Measurements from ENCODE around the gene GIPC2. TPM values are rescaled to one million over a fixed set of nuclear protein-coding genes. Genes with fewer than 3 reads are reported as not detected.

The GIPC2 gene
- total and polyA plus RNA-seq, 10 of the 15 experiments (the other 5 are each of a cell fraction or from before 2014, with no cell fraction given), result 0.03 to 0.23 (median 0.06) TPM; not detected in 2

DNA sequence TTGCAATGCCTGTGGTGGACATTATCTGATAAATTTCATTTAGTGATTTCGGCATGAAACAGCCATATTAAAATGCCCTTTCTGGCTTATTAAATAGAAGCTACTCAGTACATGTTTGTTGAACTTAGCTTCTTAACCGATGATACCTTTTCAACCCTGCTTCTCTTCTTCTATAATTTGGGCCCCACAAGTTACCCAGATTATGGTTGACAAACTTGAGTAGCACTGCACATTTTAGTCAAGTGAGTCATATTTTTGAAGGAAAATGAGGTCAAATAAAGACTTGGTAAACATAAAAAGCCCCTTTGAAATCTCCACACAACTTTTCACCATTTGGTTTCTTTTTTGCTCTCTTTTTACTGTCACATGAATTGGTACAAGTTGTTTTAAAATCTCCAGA is 33.8 kb downstream of the GIPC2 start:
- ATAC-seq (no peak), DNase-seq (ENCODE audit: low read depth, low spot score) (no peak), FAIRE-seq (no peak)
- no peaks in the 10 kb centered on the region; the same call in 2 of the 3 replicates for H3K9me3 ChIP-seq (replicated peaks; ENCODE audit: control insufficient read depth, insufficient read depth, low read length)
- ChIA-PET SMC1A (ENCODE audit: uncharacterized antibody, unreplicated experiment) (interaction anchor here (0.9 kb wide), 1 partner anchor 84 kb away, joined by 3 read pairs; no protein-coding TSS in a partner anchor), POLR2A (no interaction called here), CTCF (no interaction called here), RAD21 (ENCODE audit: unreplicated experiment) (no interaction called here)
- intact Hi-C loops (cut with micrococcal nuclease; ENCODE audit: unreplicated experiment), result no loop called here
- in situ Hi-C loops (cut with MboI), result no loop called here
- no peak overlapping the region; the same call in 1 of the 2 replicates for H2AFZ ChIP-seq (ENCODE audit: control insufficient read depth, low read depth, low read length)
- H3K4me2 ChIP-seq (ENCODE audit: control insufficient read depth, insufficient read depth), result no peak overlapping the region
- no peak overlapping the region for H3K9ac ChIP-seq (ENCODE audit: control insufficient read depth, insufficient read depth, low read length)
- H4K20me1 ChIP-seq (ENCODE audit: control insufficient read depth, insufficient read depth), result no peaks in the 10 kb centered on the region
- WGBS (ENCODE audit: insufficient coverage, insufficient replicate concordance, low lambda C conversion rate, missing lambda C conversion rate), result 83% methylated on average over 2 of the region's 2 CpGs
- H3K4me3 ChIP-seq, result no peak overlapping the region
- no peaks in the 10 kb centered on the region for H3K36me3 ChIP-seq (ENCODE audit: control insufficient read depth in 2 of 2, insufficient read depth in 2 of 2, low read length in 1 of 2)
- TF ChIP-seq TCF3 (IDR thresholded peaks at IDR 0.05; ENCODE audit: borderline replicate concordance, insufficient read depth, low read depth, low read length) (no peak), SUPT20H (IDR thresholded peaks at IDR 0.05; ENCODE audit: borderline replicate concordance, control insufficient read depth, low read depth, low read length) (no peak), MTA2 (IDR thresholded peaks at IDR 0.05; ENCODE audit: low read depth) (no peak)
- BruUV-seq (replicated peaks), result no TSS peak
- no peaks in the 10 kb centered on the region for H3K79me2 ChIP-seq (ENCODE audit: control insufficient read depth, insufficient read depth, low read length)
- H3K27ac ChIP-seq (ENCODE audit: control insufficient read depth, insufficient read depth), result no peak overlapping the region
- H3K4me1 ChIP-seq (ENCODE audit: control insufficient read depth, insufficient read depth, low read length), result peaks cover 7% of the 10 kb centered on the region; the same call in 1 of the 2 replicates
- H3K27me3 ChIP-seq (replicated peaks in 1 of 2; ENCODE audit: control insufficient read depth in 2 of 2, insufficient read depth in 2 of 2, low read length in 1 of 2), result no peaks in the 10 kb centered on the region

DNA sequence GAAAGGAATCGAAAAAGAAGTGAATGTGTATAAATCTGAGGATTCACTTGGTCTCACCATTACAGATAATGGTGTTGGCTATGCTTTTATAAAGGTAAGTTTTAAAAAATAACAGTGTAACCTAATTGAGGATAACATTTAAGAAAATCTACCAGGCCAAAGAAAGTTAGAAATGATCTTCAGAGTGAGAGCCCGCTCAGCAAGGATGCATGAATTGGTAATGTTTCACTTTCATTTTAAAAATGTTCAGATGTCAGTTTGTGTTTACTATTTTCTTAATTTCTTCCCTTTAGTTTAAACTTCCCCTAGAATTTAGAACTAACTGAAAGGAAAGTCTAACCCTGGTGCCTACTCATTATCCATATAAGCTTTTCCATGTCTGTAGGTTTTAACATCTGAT is 35.0 kb downstream of the GIPC2 start:
- H3K4me2 ChIP-seq (ENCODE audit: control insufficient read depth, insufficient read depth), result peak overlapping the region; percentile 53
- H3K36me3 ChIP-seq (ENCODE audit: control insufficient read depth in 2 of 2, insufficient read depth in 2 of 2, low read length in 1 of 2), result no peaks in the 10 kb centered on the region
- WGBS (ENCODE audit: insufficient coverage, insufficient replicate concordance, low lambda C conversion rate, missing lambda C conversion rate), result 89% methylated on average over 2 of the region's 2 CpGs
- FAIRE-seq, result peak; percentile 7
- H3K4me3 ChIP-seq, result peak overlapping the region; percentile 23; the same call in 1 of the 2 replicates
- no TSS peak for BruUV-seq (replicated peaks)
- intact Hi-C loops (cut with micrococcal nuclease; ENCODE audit: unreplicated experiment) (no loop called here), in situ Hi-C loops (cut with MboI) (no loop called here)
- ATAC-seq, result peak; percentile 47; the same call in 2 of the 3 replicates
- no peaks in the 10 kb centered on the region for H3K27me3 ChIP-seq (replicated peaks in 1 of 2; ENCODE audit: control insufficient read depth in 2 of 2, insufficient read depth in 2 of 2, low read length in 1 of 2)
- no peak overlapping the region for H3K9ac ChIP-seq (ENCODE audit: control insufficient read depth, insufficient read depth, low read length)
- ChIA-PET POLR2A (no interaction called here), SMC1A (ENCODE audit: uncharacterized antibody, unreplicated experiment) (interaction anchor here (1.1 kb wide), 1 partner anchor 9 kb away, joined by 3 read pairs; no protein-coding TSS in a partner anchor), RAD21 (ENCODE audit: unreplicated experiment) (no interaction called here), CTCF (no interaction called here)
- no peaks in the 10 kb centered on the region for H3K79me2 ChIP-seq (ENCODE audit: control insufficient read depth, insufficient read depth, low read length)
- peaks cover 7% of the 10 kb centered on the region; the same call in 1 of the 2 replicates for H3K4me1 ChIP-seq (ENCODE audit: control insufficient read depth, insufficient read depth, low read length)
- H2AFZ ChIP-seq (ENCODE audit: control insufficient read depth, low read depth, low read length), result peak overlapping the region; percentile 90
- DNase-seq (ENCODE audit: low read depth, low spot score), result no peak
- H3K27ac ChIP-seq (ENCODE audit: control insufficient read depth, insufficient read depth), result no peak overlapping the region
- H4K20me1 ChIP-seq (ENCODE audit: control insufficient read depth, insufficient read depth), result no peaks in the 10 kb centered on the region
- H3K9me3 ChIP-seq (replicated peaks; ENCODE audit: control insufficient read depth, insufficient read depth, low read length), result no peaks in the 10 kb centered on the region; the same call in 1 of the 3 replicates
- TF ChIP-seq ATF7 (IDR thresholded peaks at IDR 0.05; ENCODE audit: low read depth), result no peak
- TF ChIP-seq, protein P1, sequence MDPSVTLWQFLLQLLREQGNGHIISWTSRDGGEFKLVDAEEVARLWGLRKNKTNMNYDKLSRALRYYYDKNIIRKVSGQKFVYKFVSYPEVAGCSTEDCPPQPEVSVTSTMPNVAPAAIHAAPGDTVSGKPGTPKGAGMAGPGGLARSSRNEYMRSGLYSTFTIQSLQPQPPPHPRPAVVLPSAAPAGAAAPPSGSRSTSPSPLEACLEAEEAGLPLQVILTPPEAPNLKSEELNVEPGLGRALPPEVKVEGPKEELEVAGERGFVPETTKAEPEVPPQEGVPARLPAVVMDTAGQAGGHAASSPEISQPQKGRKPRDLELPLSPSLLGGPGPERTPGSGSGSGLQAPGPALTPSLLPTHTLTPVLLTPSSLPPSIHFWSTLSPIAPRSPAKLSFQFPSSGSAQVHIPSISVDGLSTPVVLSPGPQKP (IDR thresholded peaks at IDR 0.05; ENCODE audit: low read depth, low read length), result no peak
- TF ChIP-seq, protein P2, sequence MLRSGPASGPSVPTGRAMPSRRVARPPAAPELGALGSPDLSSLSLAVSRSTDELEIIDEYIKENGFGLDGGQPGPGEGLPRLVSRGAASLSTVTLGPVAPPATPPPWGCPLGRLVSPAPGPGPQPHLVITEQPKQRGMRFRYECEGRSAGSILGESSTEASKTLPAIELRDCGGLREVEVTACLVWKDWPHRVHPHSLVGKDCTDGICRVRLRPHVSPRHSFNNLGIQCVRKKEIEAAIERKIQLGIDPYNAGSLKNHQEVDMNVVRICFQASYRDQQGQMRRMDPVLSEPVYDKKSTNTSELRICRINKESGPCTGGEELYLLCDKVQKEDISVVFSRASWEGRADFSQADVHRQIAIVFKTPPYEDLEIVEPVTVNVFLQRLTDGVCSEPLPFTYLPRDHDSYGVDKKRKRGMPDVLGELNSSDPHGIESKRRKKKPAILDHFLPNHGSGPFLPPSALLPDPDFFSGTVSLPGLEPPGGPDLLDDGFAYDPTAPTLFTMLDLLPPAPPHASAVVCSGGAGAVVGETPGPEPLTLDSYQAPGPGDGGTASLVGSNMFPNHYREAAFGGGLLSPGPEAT (IDR thresholded peaks at IDR 0.05; ENCODE audit: low read depth), result no peak
- no peak for TF ChIP-seq SMAD1 (IDR thresholded peaks at IDR 0.05; ENCODE audit: low read depth, partially characterized antibody)
- TF ChIP-seq, protein P3, sequence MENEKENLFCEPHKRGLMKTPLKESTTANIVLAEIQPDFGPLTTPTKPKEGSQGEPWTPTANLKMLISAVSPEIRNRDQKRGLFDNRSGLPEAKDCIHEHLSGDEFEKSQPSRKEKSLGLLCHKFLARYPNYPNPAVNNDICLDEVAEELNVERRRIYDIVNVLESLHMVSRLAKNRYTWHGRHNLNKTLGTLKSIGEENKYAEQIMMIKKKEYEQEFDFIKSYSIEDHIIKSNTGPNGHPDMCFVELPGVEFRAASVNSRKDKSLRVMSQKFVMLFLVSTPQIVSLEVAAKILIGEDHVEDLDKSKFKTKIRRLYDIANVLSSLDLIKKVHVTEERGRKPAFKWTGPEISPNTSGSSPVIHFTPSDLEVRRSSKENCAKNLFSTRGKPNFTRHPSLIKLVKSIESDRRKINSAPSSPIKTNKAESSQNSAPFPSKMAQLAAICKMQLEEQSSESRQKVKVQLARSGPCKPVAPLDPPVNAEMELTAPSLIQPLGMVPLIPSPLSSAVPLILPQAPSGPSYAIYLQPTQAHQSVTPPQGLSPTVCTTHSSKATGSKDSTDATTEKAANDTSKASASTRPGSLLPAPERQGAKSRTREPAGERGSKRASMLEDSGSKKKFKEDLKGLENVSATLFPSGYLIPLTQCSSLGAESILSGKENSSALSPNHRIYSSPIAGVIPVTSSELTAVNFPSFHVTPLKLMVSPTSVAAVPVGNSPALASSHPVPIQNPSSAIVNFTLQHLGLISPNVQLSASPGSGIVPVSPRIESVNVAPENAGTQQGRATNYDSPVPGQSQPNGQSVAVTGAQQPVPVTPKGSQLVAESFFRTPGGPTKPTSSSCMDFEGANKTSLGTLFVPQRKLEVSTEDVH (IDR thresholded peaks at IDR 0.05; ENCODE audit: low read depth, partially characterized antibody), result no peak
- no peak for TF ChIP-seq IKZF2 (IDR thresholded peaks at IDR 0.05)

Measured in GM12878 (cell line).